Measurements from ENCODE around the gene KIFAP3.
"Not testable (repeated sequence)": the region's sequence is repeated elsewhere in the genome, so short reads cannot be mapped to it uniquely, and the experiment has no call there.

KIFAP3 gene

DNA sequence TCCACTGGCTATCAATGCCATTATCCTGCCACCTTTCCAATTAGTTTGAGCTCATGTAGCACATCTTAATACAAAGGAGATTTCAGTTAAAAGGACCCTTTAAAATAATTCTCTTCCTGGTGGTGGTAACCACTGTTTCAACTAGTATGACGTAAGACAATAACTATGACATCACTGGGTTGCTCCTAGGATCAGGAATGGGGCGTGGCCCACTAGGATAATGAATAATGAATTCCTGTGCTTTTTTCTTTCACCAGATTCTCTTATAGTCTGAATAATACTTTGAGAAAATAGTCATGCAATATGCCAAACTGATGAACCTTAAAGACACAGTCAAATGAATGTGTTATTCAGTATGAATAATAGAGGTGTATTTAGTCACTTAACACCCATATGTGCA is 10.6 kb upstream of the KIFAP3 start:
- Histone ChIP-seq H3K9me3 (ENCODE audit: control insufficient read depth in 2 of 2, low read length in 2 of 2) (no peaks in the 10 kb centered on the region), H3K4me1 (ENCODE audit: control insufficient read depth in 2 of 2, insufficient read depth in 2 of 2, low read length in 2 of 2) (no peaks in the 10 kb centered on the region), H3K36me3 (ENCODE audit: control insufficient read depth in 2 of 2, insufficient read depth in 2 of 2, low read length in 2 of 2) (no peaks in the 10 kb centered on the region), H3K4me3 (ENCODE audit: low read length in 2 of 2) (no peak overlapping the region), H3K27ac (ENCODE audit: low read depth in 2 of 2, low read length in 2 of 2) (no peak overlapping the region), H3K9ac (ENCODE audit: low read depth in 1 of 2, low read length in 2 of 2) (no peak overlapping the region), H3K27me3 (ENCODE audit: control insufficient read depth in 2 of 2, insufficient read depth in 2 of 2, low read length in 2 of 2) (no peaks in the 10 kb centered on the region)

DNA sequence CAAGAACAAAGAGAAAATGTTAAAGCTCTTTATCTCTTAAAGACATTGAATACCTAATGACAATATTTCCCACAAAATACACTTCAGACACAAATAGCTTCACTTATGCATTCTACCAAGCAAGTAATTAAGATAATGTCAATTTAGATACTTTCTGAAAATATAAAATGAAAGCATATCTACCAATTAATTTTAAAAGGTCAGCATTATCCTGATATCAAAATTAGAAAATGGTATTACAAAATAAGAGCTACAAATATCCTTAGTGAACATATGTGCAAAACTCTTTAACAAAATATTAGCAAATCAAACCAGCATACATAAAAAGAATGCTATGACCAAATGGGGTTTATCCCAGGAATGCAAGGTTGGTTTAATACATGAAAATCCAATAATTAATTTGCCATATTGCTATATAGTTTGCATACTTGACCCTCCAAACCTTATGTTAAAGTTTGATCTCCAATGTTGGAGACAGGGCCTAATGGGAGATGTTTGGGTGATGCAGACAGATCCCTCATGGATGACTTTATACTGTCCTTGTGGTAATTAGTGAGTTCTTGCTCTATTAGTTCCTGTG is 4.2 kb upstream of the KIFAP3 start:
- H3K4me1 ChIP-seq (ENCODE audit: control insufficient read depth in 2 of 2, insufficient read depth in 2 of 2, low read length in 2 of 2) = peaks cover 3 to 11% of the 10 kb centered on the region in 2 donors
- no peaks in the 10 kb centered on the region for H3K27me3 ChIP-seq (ENCODE audit: control insufficient read depth in 2 of 2, insufficient read depth in 2 of 2, low read length in 2 of 2)
- H3K9ac ChIP-seq (ENCODE audit: low read depth in 1 of 2, low read length in 2 of 2) = no peak overlapping the region
- H3K27ac ChIP-seq (ENCODE audit: low read depth in 2 of 2, low read length in 2 of 2) = no peak overlapping the region
- no peaks in the 10 kb centered on the region for H3K36me3 ChIP-seq (ENCODE audit: control insufficient read depth in 2 of 2, insufficient read depth in 2 of 2, low read length in 2 of 2)
- peaks cover 3 to 4% of the 10 kb centered on the region in 2 donors for H3K9me3 ChIP-seq (ENCODE audit: control insufficient read depth in 2 of 2, low read length in 2 of 2)
- H3K4me3 ChIP-seq (ENCODE audit: low read length in 2 of 2) = no peak overlapping the region

DNA sequence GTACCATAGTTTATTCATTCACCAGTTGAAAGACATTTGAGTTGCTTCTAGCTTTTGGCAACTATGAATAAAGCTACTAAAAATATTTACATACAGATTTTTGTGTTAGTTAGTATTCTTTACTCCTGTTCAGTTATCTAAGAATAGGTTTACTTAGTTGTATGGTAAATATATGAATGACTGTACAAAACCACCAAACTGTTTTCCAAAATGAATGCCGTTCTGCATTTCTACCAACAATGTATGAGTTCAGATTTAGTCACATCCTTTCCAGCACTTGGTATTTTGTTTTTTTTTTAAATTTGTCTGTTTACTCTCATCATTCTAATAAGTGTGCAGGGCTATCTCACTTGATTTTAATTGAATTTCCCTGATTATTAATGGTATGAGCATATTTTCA is 3.4 kb upstream of the KIFAP3 start:
- no peak overlapping the region for H3K9ac ChIP-seq (ENCODE audit: low read depth in 1 of 2, low read length in 2 of 2)
- H3K36me3 ChIP-seq (ENCODE audit: control insufficient read depth in 2 of 2, insufficient read depth in 2 of 2, low read length in 2 of 2) = no peaks in the 10 kb centered on the region
- H3K9me3 ChIP-seq (ENCODE audit: control insufficient read depth in 2 of 2, low read length in 2 of 2) = peaks cover 3 to 4% of the 10 kb centered on the region in 2 donors
- peaks cover 4 to 12% of the 10 kb centered on the region in 2 donors for H3K4me1 ChIP-seq (ENCODE audit: control insufficient read depth in 2 of 2, insufficient read depth in 2 of 2, low read length in 2 of 2)
- H3K27ac ChIP-seq (ENCODE audit: low read depth in 2 of 2, low read length in 2 of 2) = no peak overlapping the region
- no peaks in the 10 kb centered on the region for H3K27me3 ChIP-seq (ENCODE audit: control insufficient read depth in 2 of 2, insufficient read depth in 2 of 2, low read length in 2 of 2)
- H3K4me3 ChIP-seq (ENCODE audit: low read length in 2 of 2) = no peak overlapping the region

DNA sequence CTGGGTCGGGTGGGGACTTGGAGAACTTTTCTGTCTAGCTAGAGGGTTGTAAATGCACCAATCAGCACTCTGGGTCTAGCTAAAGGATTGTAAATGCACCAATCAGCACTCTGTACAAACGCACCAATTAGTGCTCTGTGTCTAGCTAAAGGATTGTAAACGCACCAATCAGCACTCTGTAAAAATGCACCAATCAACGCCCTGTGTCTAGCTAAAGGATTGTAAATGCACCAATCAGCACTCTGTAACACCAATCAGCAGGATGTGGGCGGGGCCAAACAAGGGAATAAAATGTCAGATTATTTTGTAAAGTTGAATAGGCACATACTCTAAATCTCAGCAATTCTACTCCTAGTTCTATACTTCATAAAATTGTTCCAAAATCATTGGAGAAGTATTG is 2.5 kb upstream of the KIFAP3 start:
- H3K9ac ChIP-seq (ENCODE audit: low read depth in 1 of 2, low read length in 2 of 2); H3K36me3 ChIP-seq (ENCODE audit: control insufficient read depth in 2 of 2, insufficient read depth in 2 of 2, low read length in 2 of 2); H3K27ac ChIP-seq (ENCODE audit: low read depth in 2 of 2, low read length in 2 of 2); H3K4me3 ChIP-seq (ENCODE audit: low read length in 2 of 2); H3K9me3 ChIP-seq (ENCODE audit: control insufficient read depth in 2 of 2, low read length in 2 of 2); H3K27me3 ChIP-seq (ENCODE audit: control insufficient read depth in 2 of 2, insufficient read depth in 2 of 2, low read length in 2 of 2): not testable (repeated sequence)
- peaks cover 4 to 12% of the 10 kb centered on the region in 2 donors for H3K4me1 ChIP-seq (ENCODE audit: control insufficient read depth in 2 of 2, insufficient read depth in 2 of 2, low read length in 2 of 2)

DNA sequence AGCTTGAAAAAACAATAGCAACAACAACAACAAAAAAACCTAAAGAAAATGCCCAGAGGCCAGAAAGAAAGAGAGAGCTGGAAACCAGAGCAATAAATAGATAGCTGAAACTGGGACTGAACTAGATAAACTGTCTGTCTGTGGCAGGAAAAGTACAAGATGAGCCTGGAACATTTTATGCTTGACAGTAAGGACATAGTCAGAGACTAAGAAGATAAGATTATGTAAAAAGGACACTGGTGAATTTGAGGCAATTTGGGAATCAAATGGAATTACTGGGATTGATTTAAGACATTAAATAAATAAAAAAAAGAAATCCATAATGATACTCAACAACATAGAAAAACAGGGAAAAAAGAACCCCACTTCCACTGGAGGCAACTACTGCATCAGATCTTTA is 1.7 kb upstream of the KIFAP3 start:
- Histone ChIP-seq H3K36me3 (ENCODE audit: control insufficient read depth in 2 of 2, insufficient read depth in 2 of 2, low read length in 2 of 2) (no peaks in the 10 kb centered on the region), H3K27me3 (ENCODE audit: control insufficient read depth in 2 of 2, insufficient read depth in 2 of 2, low read length in 2 of 2) (no peaks in the 10 kb centered on the region), H3K9me3 (ENCODE audit: control insufficient read depth in 2 of 2, low read length in 2 of 2) (peaks cover 3 to 4% of the 10 kb centered on the region in 2 donors), H3K9ac (ENCODE audit: low read depth in 1 of 2, low read length in 2 of 2) (no peak overlapping the region), H3K4me3 (ENCODE audit: low read length in 2 of 2) (no peak overlapping the region), H3K27ac (ENCODE audit: low read depth in 2 of 2, low read length in 2 of 2) (no peak overlapping the region), H3K4me1 (ENCODE audit: control insufficient read depth in 2 of 2, insufficient read depth in 2 of 2, low read length in 2 of 2) (peaks cover 4 to 12% of the 10 kb centered on the region in 2 donors)

DNA sequence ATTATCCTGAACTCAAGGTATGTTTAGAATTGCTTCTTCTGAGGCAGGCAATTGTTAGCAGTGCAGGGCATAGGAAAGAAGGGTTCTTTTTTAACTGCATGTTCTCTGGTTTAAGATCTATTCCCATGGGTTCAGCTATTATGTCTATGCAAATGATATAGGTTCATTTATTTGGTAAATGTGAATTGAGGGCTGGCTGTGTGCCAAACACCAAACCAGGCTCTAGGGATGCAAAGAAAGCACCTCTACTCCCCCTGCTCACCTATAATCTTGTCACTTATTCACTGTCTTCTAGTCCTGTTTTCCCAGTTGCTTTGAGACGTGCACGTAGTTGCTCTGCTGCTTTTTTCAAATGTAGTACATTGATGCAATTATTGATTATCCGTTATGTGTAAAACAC is 691 bp upstream of the KIFAP3 start:
- Histone ChIP-seq H3K4me1 (ENCODE audit: control insufficient read depth in 2 of 2, insufficient read depth in 2 of 2, low read length in 2 of 2) (peaks cover 4 to 12% of the 10 kb centered on the region in 2 donors), H3K27ac (ENCODE audit: low read depth in 2 of 2, low read length in 2 of 2) (peak overlapping the region in 1 of 2 donors; percentile 90), H3K27me3 (ENCODE audit: control insufficient read depth in 2 of 2, insufficient read depth in 2 of 2, low read length in 2 of 2) (no peaks in the 10 kb centered on the region), H3K36me3 (ENCODE audit: control insufficient read depth in 2 of 2, insufficient read depth in 2 of 2, low read length in 2 of 2) (no peaks in the 10 kb centered on the region), H3K9me3 (ENCODE audit: control insufficient read depth in 2 of 2, low read length in 2 of 2) (peaks cover 3 to 4% of the 10 kb centered on the region in 2 donors), H3K4me3 (ENCODE audit: low read length in 2 of 2) (peak overlapping the region; percentile 97 to 98), H3K9ac (ENCODE audit: low read depth in 1 of 2, low read length in 2 of 2) (peak overlapping the region; percentile 80 to 89)

DNA sequence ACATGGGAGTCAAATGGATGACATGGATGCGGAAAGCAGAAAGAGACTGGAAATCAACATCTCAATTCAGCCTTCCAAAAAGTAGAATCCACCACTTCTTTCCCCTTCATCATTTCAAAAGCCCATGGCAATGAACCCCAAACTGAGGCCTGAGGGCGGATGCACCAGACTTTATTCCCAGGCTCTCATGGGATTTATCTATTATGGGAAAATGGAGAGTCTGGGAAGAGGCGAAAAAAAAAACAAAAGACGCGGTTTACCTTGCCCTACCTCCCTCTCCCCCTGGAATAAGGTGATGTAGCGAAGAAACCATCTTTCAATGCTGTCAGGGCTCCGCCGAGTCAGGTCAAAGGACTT is 624 bp downstream of the KIFAP3 start:
- Histone ChIP-seq H3K9ac (ENCODE audit: low read depth in 1 of 2, low read length in 2 of 2) (peak overlapping the region; percentile 80 to 89), H3K27me3 (ENCODE audit: control insufficient read depth in 2 of 2, insufficient read depth in 2 of 2, low read length in 2 of 2) (no peaks in the 10 kb centered on the region), H3K4me3 (ENCODE audit: low read length in 2 of 2) (peak overlapping the region; percentile 97 to 98), H3K27ac (ENCODE audit: low read depth in 2 of 2, low read length in 2 of 2) (peak overlapping the region; percentile 80 to 90), H3K9me3 (ENCODE audit: control insufficient read depth in 2 of 2, low read length in 2 of 2) (peaks cover under 1 to 1% of the 10 kb centered on the region in 2 donors), H3K4me1 (ENCODE audit: control insufficient read depth in 2 of 2, insufficient read depth in 2 of 2, low read length in 2 of 2) (peaks cover 8 to 12% of the 10 kb centered on the region in 2 donors), H3K36me3 (ENCODE audit: control insufficient read depth in 2 of 2, insufficient read depth in 2 of 2, low read length in 2 of 2) (no peaks in the 10 kb centered on the region)

DNA sequence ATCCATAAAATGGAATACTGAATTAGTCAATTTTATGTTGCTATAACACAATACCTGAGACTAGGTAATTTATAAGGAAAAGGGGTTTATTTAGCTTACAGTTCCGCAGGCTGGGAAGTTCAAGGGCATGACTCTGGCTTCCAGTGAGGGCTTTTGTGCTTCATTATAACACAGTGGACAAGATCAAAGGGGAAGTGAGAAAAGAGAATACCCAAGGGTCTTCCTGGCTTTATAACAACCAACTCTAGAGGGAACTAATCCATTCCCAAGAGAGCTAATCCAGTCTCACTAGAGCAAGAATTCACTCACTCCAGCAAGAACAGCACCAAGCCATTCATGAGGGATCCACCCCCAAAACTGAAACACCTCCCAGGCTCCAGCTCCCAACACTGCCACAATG is 3.1 kb downstream of the KIFAP3 start:
- Histone ChIP-seq H3K9me3 (ENCODE audit: control insufficient read depth in 2 of 2, low read length in 2 of 2) (no peaks in the 10 kb centered on the region), H3K27me3 (ENCODE audit: control insufficient read depth in 2 of 2, insufficient read depth in 2 of 2, low read length in 2 of 2) (no peaks in the 10 kb centered on the region), H3K36me3 (ENCODE audit: control insufficient read depth in 2 of 2, insufficient read depth in 2 of 2, low read length in 2 of 2) (no peaks in the 10 kb centered on the region), H3K27ac (ENCODE audit: low read depth in 2 of 2, low read length in 2 of 2) (no peak overlapping the region), H3K9ac (ENCODE audit: low read depth in 1 of 2, low read length in 2 of 2) (no peak overlapping the region), H3K4me3 (ENCODE audit: low read length in 2 of 2) (no peak overlapping the region), H3K4me1 (ENCODE audit: control insufficient read depth in 2 of 2, insufficient read depth in 2 of 2, low read length in 2 of 2) (peaks cover 16 to 18% of the 10 kb centered on the region in 2 donors)

DNA sequence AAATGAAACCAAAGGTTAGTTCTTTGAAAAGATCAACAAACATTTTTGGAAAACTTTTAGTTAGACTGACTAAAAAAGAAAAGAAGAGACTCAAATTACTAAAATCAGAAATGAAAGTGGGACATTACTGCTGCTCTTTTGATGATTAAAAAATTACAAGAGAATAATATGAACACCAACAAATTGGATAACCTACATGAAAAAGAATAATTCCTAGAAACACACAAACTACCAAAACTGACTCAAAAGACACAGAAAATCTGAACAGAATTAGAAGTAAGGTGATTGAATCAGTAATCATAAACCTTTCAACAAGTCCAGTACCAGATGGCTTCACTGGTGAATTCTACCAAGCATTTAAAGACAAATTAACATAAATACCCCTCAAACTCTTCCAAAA is 5.6 kb downstream of the KIFAP3 start:
- peaks cover 10 to 15% of the 10 kb centered on the region in 2 donors for H3K4me1 ChIP-seq (ENCODE audit: control insufficient read depth in 2 of 2, insufficient read depth in 2 of 2, low read length in 2 of 2)
- H3K9ac ChIP-seq (ENCODE audit: low read depth in 1 of 2, low read length in 2 of 2) = no peak overlapping the region
- no peak overlapping the region for H3K27ac ChIP-seq (ENCODE audit: low read depth in 2 of 2, low read length in 2 of 2)
- H3K9me3 ChIP-seq (ENCODE audit: control insufficient read depth in 2 of 2, low read length in 2 of 2) = no peaks in the 10 kb centered on the region
- H3K36me3 ChIP-seq (ENCODE audit: control insufficient read depth in 2 of 2, insufficient read depth in 2 of 2, low read length in 2 of 2) = no peaks in the 10 kb centered on the region
- H3K4me3 ChIP-seq (ENCODE audit: low read length in 2 of 2) = peak overlapping the region in 1 of 2 donors; percentile 14
- H3K27me3 ChIP-seq (ENCODE audit: control insufficient read depth in 2 of 2, insufficient read depth in 2 of 2, low read length in 2 of 2) = no peaks in the 10 kb centered on the region

DNA sequence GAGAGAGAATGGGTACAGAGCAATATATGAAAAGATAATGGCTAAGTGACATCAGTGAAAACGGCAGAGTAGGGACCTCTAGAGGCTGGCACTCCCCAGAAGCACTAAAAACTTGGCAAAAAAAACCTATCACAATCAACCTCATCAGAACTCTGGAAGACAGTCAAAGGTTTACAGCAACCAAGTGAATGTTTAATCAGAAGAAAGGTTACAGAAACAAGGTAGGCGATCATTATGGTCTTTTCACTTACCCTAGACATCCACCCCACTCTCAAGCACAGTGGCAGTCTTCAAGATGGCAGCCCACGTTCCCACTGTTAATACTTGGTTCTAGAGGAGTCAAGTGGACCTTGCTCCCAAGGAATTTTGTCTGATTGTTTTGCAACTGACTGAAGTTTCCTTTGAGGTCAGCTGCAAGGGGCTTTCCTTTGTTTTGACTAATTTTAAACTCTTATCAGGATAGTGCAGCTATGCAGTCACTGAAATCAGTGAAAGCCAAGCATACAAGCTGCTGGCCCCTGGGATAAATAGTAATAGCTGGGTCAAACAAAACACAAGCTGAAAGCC is 7.2 kb downstream of the KIFAP3 start:
- Histone ChIP-seq H3K36me3 (ENCODE audit: control insufficient read depth in 2 of 2, insufficient read depth in 2 of 2, low read length in 2 of 2) (no peaks in the 10 kb centered on the region), H3K9me3 (ENCODE audit: control insufficient read depth in 2 of 2, low read length in 2 of 2) (no peaks in the 10 kb centered on the region), H3K4me1 (ENCODE audit: control insufficient read depth in 2 of 2, insufficient read depth in 2 of 2, low read length in 2 of 2) (peaks cover 6 to 13% of the 10 kb centered on the region in 2 donors), H3K4me3 (ENCODE audit: low read length in 2 of 2) (peak overlapping the region in 1 of 2 donors; percentile 43), H3K9ac (ENCODE audit: low read depth in 1 of 2, low read length in 2 of 2) (no peak overlapping the region), H3K27ac (ENCODE audit: low read depth in 2 of 2, low read length in 2 of 2) (peak overlapping the region; percentile 1 to 40), H3K27me3 (ENCODE audit: control insufficient read depth in 2 of 2, insufficient read depth in 2 of 2, low read length in 2 of 2) (no peaks in the 10 kb centered on the region)

All from mucosa of rectum (tissue), 2 donors.